Stimulated activated CD4-positive, alpha-beta T cell treated with anti-CD3 and anti-CD28 coated beads, Interleukin-2, amount 100 ng/mL, for 4 hours (primary cell): ENCODE results near the gene LIN7C.

Experiments used
- DNase-seq: peaks from one replicate; pipeline ENCODE4 v3.0.0-alpha.2; 2020; ENCODE audit warnings: low read depth

The LIN7C gene

DNA sequence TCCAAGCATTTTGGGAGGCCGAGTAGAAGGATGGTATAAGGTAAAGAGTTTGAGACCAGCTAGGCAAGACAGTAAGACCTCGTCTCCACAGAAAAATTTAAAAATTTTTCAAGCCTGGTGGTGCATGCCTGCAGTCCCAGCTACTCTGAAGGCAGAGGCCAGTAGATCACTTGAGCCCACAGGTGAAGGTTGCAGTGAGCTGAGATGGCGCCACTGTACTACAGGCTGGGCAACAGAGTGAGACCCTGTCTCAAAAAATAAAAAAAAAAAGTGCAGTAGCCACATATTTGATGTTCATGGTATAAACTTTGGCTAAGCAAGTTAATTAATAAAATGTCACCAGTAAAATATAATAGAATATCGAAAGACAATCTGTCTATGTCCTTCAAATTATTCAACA is 60.9 kb downstream of the LIN7C start:
- no peak for DNase-seq

DNA sequence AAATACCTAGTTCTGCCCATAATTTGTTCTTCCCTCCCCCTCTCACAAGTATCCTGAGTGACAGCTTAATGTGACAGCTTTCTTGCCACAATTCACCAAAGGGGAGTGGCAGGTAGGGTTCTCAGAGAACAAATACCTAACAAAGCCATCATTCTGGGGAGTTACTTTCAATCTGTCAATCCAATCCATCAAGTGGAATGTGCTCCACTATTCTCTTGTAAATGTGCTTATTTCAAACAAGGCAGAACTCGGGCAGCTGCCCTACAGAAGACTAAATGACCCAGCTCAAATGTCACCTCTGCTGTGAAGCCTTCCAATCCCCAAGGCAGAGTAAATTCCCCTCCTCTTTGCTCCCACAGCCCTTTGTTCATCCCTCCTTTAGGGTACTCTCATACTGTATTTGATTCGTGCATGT is 61.8 kb downstream of the LIN7C start:
- DNase-seq, result no peak
